Trophoblast cell (in vitro differentiated cells and primary cell): ENCODE results near the gene BBC3. TPM values are rescaled to one million over a fixed set of nuclear protein-coding genes. Genes with fewer than 3 reads are reported as not detected.
"Not testable (repeated sequence)": the region's sequence is repeated elsewhere in the genome, so short reads cannot be mapped to it uniquely, and the experiment has no call there.

Experiments used
- DNase-seq, 2 donors: peaks; one replicate each; pipeline ENCODE4 v3.0.0-alpha.2; 2016
- H2AFZ ChIP-seq: 2 replicates; pipeline ENCODE4 v1.6.1; 2013; ENCODE audit warnings: low read length, moderate library complexity, mild to moderate bottlenecking; ENCODE audit not compliant: insufficient read depth, poor library complexity
- H2AK5ac ChIP-seq: 2 replicates; pipeline ENCODE4 v1.6.1; 2013; ENCODE audit warnings: mild to moderate bottlenecking, low read length
- H2BK120ac ChIP-seq: 2 replicates; pipeline ENCODE4 v1.6.1; 2013; ENCODE audit warnings: low read length, mild to moderate bottlenecking, moderate library complexity; ENCODE audit not compliant: insufficient read depth, poor library complexity
- H2BK12ac ChIP-seq: 2 replicates; pipeline ENCODE4 v1.6.1; 2013; ENCODE audit warnings: mild to moderate bottlenecking, low read length, moderate library complexity
- H2BK5ac ChIP-seq: 2 replicates; pipeline ENCODE4 v1.6.1; 2013; ENCODE audit warnings: low read length, low read depth, moderate library complexity, mild to moderate bottlenecking; ENCODE audit not compliant: poor library complexity
- H3K14ac ChIP-seq: 2 replicates; pipeline ENCODE4 v1.6.1; 2013; ENCODE audit warnings: mild to moderate bottlenecking, low read length
- H3K18ac ChIP-seq: 2 replicates; pipeline ENCODE4 v1.6.1; 2013; ENCODE audit warnings: mild to moderate bottlenecking, low read length
- H3K23ac ChIP-seq: 2 replicates; pipeline ENCODE4 v1.6.1; 2013; ENCODE audit warnings: low read length
- H3K27ac ChIP-seq: 2 replicates; pipeline ENCODE4 v1.5.1; 2013; ENCODE audit warnings: low read depth, mild to moderate bottlenecking, inconsistent platforms, low read length, moderate library complexity
- H3K27me3 ChIP-seq: 2 replicates; pipeline ENCODE4 v1.6.1; 2013; ENCODE audit warnings: inconsistent platforms, mild to moderate bottlenecking, low read length, moderate library complexity; ENCODE audit not compliant: insufficient read depth
- H3K36me3 ChIP-seq, 2 experiments: 1 replicate in 1 of 2; 2 replicates in 1 of 2; pipeline ENCODE4 v1.6.1; 2013; ENCODE audit warnings: low read length in 2 of 2, mild to moderate bottlenecking in 2 of 2, moderate library complexity in 1 of 2; ENCODE audit not compliant: insufficient read depth in 2 of 2, control insufficient read depth in 1 of 2
- H3K4ac ChIP-seq: 2 replicates; pipeline ENCODE4 v1.6.1; 2013; ENCODE audit warnings: low read depth, mild to moderate bottlenecking, low read length, moderate library complexity
- H3K4me1 ChIP-seq, 2 experiments: 1 replicate in 1 of 2; 2 replicates in 1 of 2; pipeline ENCODE4 v1.6.1; 2013; ENCODE audit warnings: low read length in 2 of 2, mild to moderate bottlenecking in 2 of 2, moderate library complexity in 1 of 2; ENCODE audit not compliant: insufficient read depth in 2 of 2, control insufficient read depth in 1 of 2
- H3K4me2 ChIP-seq: 2 replicates; pipeline ENCODE4 v1.6.1; 2013; ENCODE audit warnings: inconsistent platforms, mild to moderate bottlenecking, low read length, moderate library complexity
- H3K4me3 ChIP-seq: 2 replicates; pipeline ENCODE4 v1.5.1; 2013; ENCODE audit warnings: mild to moderate bottlenecking, low read depth, low read length, inconsistent platforms
- H3K79me1 ChIP-seq: one replicate; pipeline ENCODE4 v1.6.1; 2013; ENCODE audit warnings: low read length
- H3K79me2 ChIP-seq: 2 replicates; pipeline ENCODE4 v1.6.1; 2013; ENCODE audit warnings: low read length, mild to moderate bottlenecking; ENCODE audit not compliant: control insufficient read depth, insufficient read depth, poor library complexity
- H3K9ac ChIP-seq: 2 replicates; pipeline ENCODE4 v1.6.1; 2013; ENCODE audit warnings: mild to moderate bottlenecking, low read length
- H3K9me3 ChIP-seq: 2 replicates; pipeline ENCODE4 v1.6.1; 2013; ENCODE audit warnings: low read depth, mild to moderate bottlenecking, control low read depth, inconsistent platforms, low read length; ENCODE audit not compliant: insufficient read depth
- H4K12ac ChIP-seq: 2 replicates; pipeline ENCODE4 v1.6.1; 2013; ENCODE audit warnings: low read depth, mild to moderate bottlenecking, low read length, moderate library complexity
- H4K8ac ChIP-seq: 2 replicates; pipeline ENCODE4 v1.6.1; 2013; ENCODE audit warnings: low read depth, mild to moderate bottlenecking, low read length, moderate library complexity
- H4K91ac ChIP-seq: one replicate; pipeline ENCODE4 v1.6.1; 2013; ENCODE audit warnings: low read depth, mild to moderate bottlenecking, low read length, moderate library complexity
- WGBS: extraction: QIAGEN DNeasy Blood & Tissue Kit; methylation state at CpG from one replicate; pipeline ENCODE4 v1.1.7; 2013; ENCODE audit warnings: missing lambda C conversion rate; ENCODE audit not compliant: insufficient read length, insufficient coverage; ENCODE audit errors: extremely low coverage; 5-methylcytosine and 5-hydroxymethylcytosine counted together
- polyA plus RNA-seq: library from polyadenylated mRNA; stranded (reverse); fragments of 200-250 nt; gene quantifications from 2 replicates; pipeline ENCODE4 v1.2.3, GENCODE V29; 2013

Gene BBC3, protein sequence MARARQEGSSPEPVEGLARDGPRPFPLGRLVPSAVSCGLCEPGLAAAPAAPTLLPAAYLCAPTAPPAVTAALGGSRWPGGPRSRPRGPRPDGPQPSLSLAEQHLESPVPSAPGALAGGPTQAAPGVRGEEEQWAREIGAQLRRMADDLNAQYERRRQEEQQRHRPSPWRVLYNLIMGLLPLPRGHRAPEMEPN
- polyA plus RNA-seq, result 11.7 and 11.8 TPM in 2 replicates

DNA sequence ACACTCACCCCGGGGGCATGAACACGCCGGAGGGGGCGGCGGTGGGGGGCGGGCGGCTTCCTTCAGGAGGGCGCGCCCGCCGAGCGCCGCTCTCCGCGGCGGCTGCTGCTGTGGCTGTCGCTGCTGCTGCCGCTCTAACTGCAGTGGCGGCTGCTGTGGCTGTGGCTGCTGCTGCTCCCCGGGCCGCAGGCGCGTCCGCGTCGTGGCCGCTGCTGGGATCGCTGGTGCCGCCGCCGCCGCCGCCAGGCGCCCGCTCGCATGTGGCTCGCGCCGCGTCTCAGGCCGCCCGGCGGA lies at the start of gene BBC3:
BBC3 (minus strand) TSS at position 279 of the 294 bp plus-strand sequence. CDS start 2,768 bp downstream, outside the sequence.
- H3K9ac ChIP-seq, result peak within 1 kb of the TSS; percentile 89
- H3K18ac ChIP-seq, result peak within 1 kb of the TSS; percentile 88
- H3K4ac ChIP-seq, result peak within 1 kb of the TSS; percentile 92
- H2AFZ ChIP-seq, result peak within 1 kb of the TSS; percentile 46
- peak within 1 kb of the TSS; percentile 62 for H4K8ac ChIP-seq
- H3K9me3 ChIP-seq, result no peaks in the 10 kb centered on the region
- peak within 1 kb of the TSS; percentile 98 for H2BK120ac ChIP-seq
- peak within 1 kb of the TSS; percentile 98 for H3K4me3 ChIP-seq
- peak within 1 kb of the TSS; percentile 81 for H4K12ac ChIP-seq
- DNase-seq, result peak in 1 of 2 donors; percentile 77
- no peaks in the 10 kb centered on the region for H3K27me3 ChIP-seq
- peak within 1 kb of the TSS; percentile 92 for H3K14ac ChIP-seq
- peak within 1 kb of the TSS; percentile 89 for H3K27ac ChIP-seq
- H2BK12ac ChIP-seq, result peak within 1 kb of the TSS; percentile 74
- H2BK5ac ChIP-seq, result peak within 1 kb of the TSS; percentile 75
- H3K4me2 ChIP-seq, result peak within 1 kb of the TSS; percentile 85
- H3K23ac ChIP-seq, result peak within 1 kb of the TSS; percentile 90
- peak within 1 kb of the TSS; percentile 97 for H2AK5ac ChIP-seq
- WGBS, result no CpG with 5 or more reads among the region's 43 CpGs
- peak within 1 kb of the TSS; percentile 91 for H4K91ac ChIP-seq
- H3K79me1 ChIP-seq, result peaks cover 51% of the 10 kb centered on the region
- H3K79me2 ChIP-seq, result peaks cover 23% of the 10 kb centered on the region
- H3K4me1 ChIP-seq, result peaks cover 29 to 43% of the 10 kb centered on the region in 2 experiments
- no peaks in the 10 kb centered on the region for H3K36me3 ChIP-seq

DNA sequence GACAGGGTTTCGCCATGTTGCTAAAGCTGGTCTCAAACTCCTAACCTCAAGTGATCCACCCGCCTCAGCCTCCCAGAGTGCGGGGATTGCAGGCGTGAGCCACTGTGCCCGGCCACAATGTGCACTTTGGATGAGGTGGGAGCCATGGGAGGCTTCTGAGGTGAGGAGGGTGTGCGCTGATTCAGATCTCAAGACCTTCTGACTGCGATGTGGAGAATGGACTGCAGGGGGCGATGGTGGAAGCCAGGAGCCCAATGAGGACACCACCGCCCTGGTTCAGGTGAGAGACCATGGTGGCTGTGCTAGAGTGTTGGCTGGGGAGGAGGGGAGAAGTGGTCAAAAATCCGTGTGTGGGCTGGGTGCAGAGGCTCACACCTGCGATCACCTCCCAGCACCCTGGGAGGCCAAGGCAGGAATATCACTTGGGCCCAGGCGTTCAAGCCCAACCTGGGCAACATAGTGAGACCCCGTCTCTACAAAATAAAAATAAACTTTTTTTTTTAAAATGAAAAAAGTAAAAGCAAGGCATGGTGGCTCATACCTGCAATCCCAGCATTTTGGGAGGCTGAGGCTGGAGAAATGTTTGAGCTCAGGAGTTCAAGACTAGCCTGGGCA lies 49.3 kb upstream of the BBC3 start:
- no peaks in the 10 kb centered on the region for H3K79me1 ChIP-seq
- H2AK5ac ChIP-seq, result no peak overlapping the region
- H2BK12ac ChIP-seq, result no peak overlapping the region
- H3K4me2 ChIP-seq, result no peak overlapping the region
- peak; percentile 46 to 76 for DNase-seq
- H3K23ac ChIP-seq, result no peak overlapping the region
- no peak overlapping the region for H4K91ac ChIP-seq
- no peak overlapping the region for H2AFZ ChIP-seq
- no peak overlapping the region for H4K12ac ChIP-seq
- no peak overlapping the region for H2BK120ac ChIP-seq
- H3K27ac ChIP-seq, result no peak overlapping the region
- peaks cover 4% of the 10 kb centered on the region for H3K9me3 ChIP-seq
- no peak overlapping the region for H3K9ac ChIP-seq
- no peak overlapping the region for H2BK5ac ChIP-seq
- peaks cover 2% of the 10 kb centered on the region for H3K79me2 ChIP-seq
- no peak overlapping the region for H3K14ac ChIP-seq
- no peak overlapping the region for H3K4me3 ChIP-seq
- H3K27me3 ChIP-seq, result no peaks in the 10 kb centered on the region
- H3K4ac ChIP-seq, result no peak overlapping the region
- peaks cover 8 to 9% of the 10 kb centered on the region in 2 experiments for H3K4me1 ChIP-seq
- H3K18ac ChIP-seq, result no peak overlapping the region
- no CpG with 5 or more reads among the region's 13 CpGs for WGBS
- peaks cover 2 to 4% of the 10 kb centered on the region in 2 experiments for H3K36me3 ChIP-seq
- no peak overlapping the region for H4K8ac ChIP-seq

DNA sequence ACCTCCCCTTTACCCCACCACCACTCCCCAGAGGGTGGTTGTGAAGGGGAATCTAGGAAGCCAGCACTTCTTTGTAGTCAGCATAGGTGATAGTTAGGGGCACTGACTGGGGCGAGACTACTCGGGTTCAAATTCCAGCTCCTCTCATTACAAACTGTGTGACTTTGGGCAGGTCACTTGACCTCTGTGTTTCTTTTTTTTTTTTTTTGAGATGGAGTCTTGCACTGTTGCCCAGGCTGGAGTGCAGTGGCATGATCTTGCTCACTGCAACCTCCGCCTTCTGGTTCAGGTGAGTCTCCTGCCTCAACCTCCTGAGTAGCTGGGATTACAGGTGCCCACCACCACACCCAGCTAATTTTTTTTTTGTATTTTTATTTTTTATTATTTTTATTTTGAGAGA lies 45.5 kb upstream of the BBC3 start:
- DNase-seq, H3K9ac ChIP-seq, H4K12ac ChIP-seq, H3K18ac ChIP-seq, H2AK5ac ChIP-seq, H3K4me2 ChIP-seq, H2BK12ac ChIP-seq, H3K4me3 ChIP-seq, H4K8ac ChIP-seq, H2BK5ac ChIP-seq, H2AFZ ChIP-seq, H3K14ac ChIP-seq, H3K27me3 ChIP-seq, H3K9me3 ChIP-seq, H3K4ac ChIP-seq, H3K23ac ChIP-seq, H2BK120ac ChIP-seq, H3K27ac ChIP-seq, H4K91ac ChIP-seq: not testable (repeated sequence)
- H3K79me1 ChIP-seq, result peaks cover 19% of the 10 kb centered on the region
- H3K4me1 ChIP-seq, result peaks cover 16 to 25% of the 10 kb centered on the region in 2 experiments
- no CpG with 5 or more reads among the region's 3 CpGs for WGBS
- peaks cover 4 to 10% of the 10 kb centered on the region in 2 experiments for H3K36me3 ChIP-seq
- peaks cover 11% of the 10 kb centered on the region for H3K79me2 ChIP-seq

DNA sequence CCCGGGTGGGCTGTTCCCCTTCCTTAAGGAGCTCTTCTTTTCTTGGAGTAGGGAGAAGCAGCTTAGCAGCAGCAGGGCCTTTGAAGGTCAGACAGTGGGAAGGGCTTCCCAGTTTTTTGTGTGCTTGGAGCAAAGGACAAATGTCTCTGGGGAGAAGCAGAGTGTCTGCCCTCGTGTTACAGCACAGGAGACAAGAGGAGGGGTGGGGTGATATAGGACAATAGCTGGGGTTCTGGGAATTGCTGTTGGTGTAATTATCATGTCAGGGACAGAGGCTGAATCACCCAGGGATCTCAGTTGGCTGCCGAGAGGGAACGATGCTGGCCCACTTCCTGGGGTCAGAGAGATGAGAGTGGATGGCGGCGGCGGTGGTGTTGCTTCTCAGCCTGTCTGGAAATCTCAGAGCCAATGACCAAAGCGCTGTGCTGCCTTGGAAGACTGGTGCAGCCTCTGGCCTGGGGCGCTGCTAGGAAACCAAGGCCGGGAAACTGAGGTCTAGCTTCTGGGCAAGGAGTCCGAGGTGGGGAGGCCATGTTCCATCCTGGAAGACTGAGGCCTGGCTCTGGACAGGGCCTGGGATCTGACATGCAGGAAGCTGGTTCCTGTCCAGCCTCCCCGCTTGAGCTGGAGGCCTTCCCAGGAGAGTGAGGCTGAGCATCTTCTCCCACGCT lies 44.9 kb upstream of the BBC3 start:
- Histone ChIP-seq H3K4ac (no peak overlapping the region), H3K27ac (no peak overlapping the region), H3K23ac (no peak overlapping the region), H2AFZ (no peak overlapping the region), H3K4me3 (no peak overlapping the region), H3K79me1 (peaks cover 19% of the 10 kb centered on the region), H3K9ac (no peak overlapping the region), H4K91ac (no peak overlapping the region), H3K18ac (no peak overlapping the region), H2BK5ac (no peak overlapping the region), H3K9me3 (peaks cover 6% of the 10 kb centered on the region), H2AK5ac (no peak overlapping the region), H3K36me3 (peaks cover 10 to 16% of the 10 kb centered on the region in 2 experiments), H4K12ac (no peak overlapping the region), H4K8ac (no peak overlapping the region), H3K14ac (no peak overlapping the region), H3K79me2 (peaks cover 11% of the 10 kb centered on the region), H3K4me2 (no peak overlapping the region), H3K4me1 (peaks cover 16 to 25% of the 10 kb centered on the region in 2 experiments), H2BK120ac (no peak overlapping the region), H2BK12ac (no peak overlapping the region), H3K27me3 (no peaks in the 10 kb centered on the region)
- DNase-seq, result no peak
- WGBS, result no CpG with 5 or more reads among the region's 13 CpGs
